ENCODE data around the gene COL4A4. TPM values are rescaled to one million over a fixed set of nuclear protein-coding genes. Genes with fewer than 3 reads are reported as not detected.

COL4A4 gene
- total and polyA plus RNA-seq, 2 of the 13 experiments (the other 11 are each of a cell fraction or from before 2014, with no cell fraction given): not detected

DNA sequence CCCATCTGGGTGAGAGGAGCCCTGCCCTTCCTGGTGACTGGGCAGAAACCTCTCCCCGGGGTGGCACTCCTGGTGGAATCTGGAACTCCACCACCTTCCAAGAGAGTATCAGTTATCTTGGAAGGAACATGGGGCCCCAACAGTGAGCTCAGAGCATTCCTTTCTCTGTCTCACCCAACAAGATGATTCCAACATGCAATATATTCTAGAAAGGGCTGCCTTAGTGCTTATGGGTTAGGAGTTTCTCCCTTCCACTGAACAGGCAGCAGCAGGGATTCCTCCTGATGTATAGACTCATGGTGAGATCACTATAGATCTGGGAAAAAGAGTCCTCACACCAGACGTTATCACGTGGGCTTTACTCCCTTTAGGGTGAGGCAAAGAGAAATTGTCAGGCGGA is 147.1 kb downstream of the COL4A4 start:
- 10% methylated on average over 4 of the region's 4 CpGs for WGBS (ENCODE audit: low lambda C conversion rate)
- H3K36me3 ChIP-seq (replicated peaks in 1 of 2; ENCODE audit: control insufficient read depth in 1 of 2, insufficient read depth in 2 of 2, low read length in 2 of 2): no peaks in the 10 kb centered on the region
- no peak overlapping the region for H3K4me3 ChIP-seq (replicated peaks in 1 of 3; ENCODE audit: insufficient read depth in 1 of 3, low read depth in 2 of 3, low read length in 3 of 3)
- H3K9ac ChIP-seq (ENCODE audit: insufficient read depth, low read depth, low read length): no peak overlapping the region
- intact Hi-C loops (cut with micrococcal nuclease; ENCODE audit: unreplicated experiment) (no loop called here), in situ Hi-C loops (cut with HindIII; ENCODE audit: extremely low pct_ligation_motif_present, low pct_unique_long_range_greater_than_20kb) (no loop called here)
- ATAC-seq (no peak), FAIRE-seq (no peak), DNase-seq (ENCODE audit: low spot score) (no peak)
- POLR2A ChIA-PET: no interaction called here
- no peak overlapping the region for H2AFZ ChIP-seq (ENCODE audit: low read length)
- H3K27me3 ChIP-seq (ENCODE audit: control insufficient read depth in 1 of 2, insufficient read depth in 2 of 2, low read length in 2 of 2): peaks cover 1 to 4% of the 10 kb centered on the region in 2 experiments; a peak in 2 of 5 replicates
- CTCF ChIA-PET (ENCODE audit: low intra/inter-chr PET ratio, low total read pairs): no interaction called here
- no peak overlapping the region for H3K4me2 ChIP-seq (ENCODE audit: low read depth, low read length)
- no peak overlapping the region for H3K27ac ChIP-seq (ENCODE audit: extremely low read length, insufficient read depth, low read length)
- BruUV-seq (replicated peaks): no TSS peak
- H4K20me1 ChIP-seq (ENCODE audit: insufficient read depth, low read length): no peaks in the 10 kb centered on the region
- H3K4me1 ChIP-seq (ENCODE audit: insufficient read depth, low read length): no peaks in the 10 kb centered on the region
- H3K9me3 ChIP-seq (ENCODE audit: low read length): no peaks in the 10 kb centered on the region
- no peaks in the 10 kb centered on the region for H3K79me2 ChIP-seq (ENCODE audit: insufficient read depth, low read length)
- TF ChIP-seq PRMT3 (CRISPR knock-in tag; IDR thresholded peaks at IDR 0.05; ENCODE audit: borderline replicate concordance, low read depth) (no peak), FOXA1 (IDR thresholded peaks at IDR 0.05) (no peak), FOXA1 (CRISPR knock-in tag; IDR thresholded peaks at IDR 0.05) (no peak), FOXP1 (IDR thresholded peaks at IDR 0.05) (no peak), FOXP1 (CRISPR knock-in tag; IDR thresholded peaks at IDR 0.05) (no peak), SAP130 (CRISPR knock-in tag; IDR thresholded peaks at IDR 0.05; ENCODE audit: low read depth) (no peak), GATA4 (IDR thresholded peaks at IDR 0.05; ENCODE audit: borderline replicate concordance, low read depth) (no peak), PLRG1 (conservative IDR thresholded peaks at IDR 0.05) (no peak), TSC22D2 (CRISPR knock-in tag; IDR thresholded peaks at IDR 0.05; ENCODE audit: borderline replicate concordance) (no peak), ZMYM4 (CRISPR knock-in tag; IDR thresholded peaks at IDR 0.05) (no peak), MXD4 (CRISPR knock-in tag; IDR thresholded peaks at IDR 0.05) (no peak), ZSCAN25 (CRISPR knock-in tag; IDR thresholded peaks at IDR 0.05) (no peak)
- TF ChIP-seq, protein P1, sequence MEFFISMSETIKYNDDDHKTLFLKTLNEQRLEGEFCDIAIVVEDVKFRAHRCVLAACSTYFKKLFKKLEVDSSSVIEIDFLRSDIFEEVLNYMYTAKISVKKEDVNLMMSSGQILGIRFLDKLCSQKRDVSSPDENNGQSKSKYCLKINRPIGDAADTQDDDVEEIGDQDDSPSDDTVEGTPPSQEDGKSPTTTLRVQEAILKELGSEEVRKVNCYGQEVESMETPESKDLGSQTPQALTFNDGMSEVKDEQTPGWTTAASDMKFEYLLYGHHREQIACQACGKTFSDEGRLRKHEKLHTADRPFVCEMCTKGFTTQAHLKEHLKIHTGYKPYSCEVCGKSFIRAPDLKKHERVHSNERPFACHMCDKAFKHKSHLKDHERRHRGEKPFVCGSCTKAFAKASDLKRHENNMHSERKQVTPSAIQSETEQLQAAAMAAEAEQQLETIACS (CRISPR knock-in tag; IDR thresholded peaks at IDR 0.05): no peak
- TF ChIP-seq, protein P2, sequence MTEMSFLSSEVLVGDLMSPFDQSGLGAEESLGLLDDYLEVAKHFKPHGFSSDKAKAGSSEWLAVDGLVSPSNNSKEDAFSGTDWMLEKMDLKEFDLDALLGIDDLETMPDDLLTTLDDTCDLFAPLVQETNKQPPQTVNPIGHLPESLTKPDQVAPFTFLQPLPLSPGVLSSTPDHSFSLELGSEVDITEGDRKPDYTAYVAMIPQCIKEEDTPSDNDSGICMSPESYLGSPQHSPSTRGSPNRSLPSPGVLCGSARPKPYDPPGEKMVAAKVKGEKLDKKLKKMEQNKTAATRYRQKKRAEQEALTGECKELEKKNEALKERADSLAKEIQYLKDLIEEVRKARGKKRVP (CRISPR knock-in tag; IDR thresholded peaks at IDR 0.05): no peak
- TF ChIP-seq, protein P3, sequence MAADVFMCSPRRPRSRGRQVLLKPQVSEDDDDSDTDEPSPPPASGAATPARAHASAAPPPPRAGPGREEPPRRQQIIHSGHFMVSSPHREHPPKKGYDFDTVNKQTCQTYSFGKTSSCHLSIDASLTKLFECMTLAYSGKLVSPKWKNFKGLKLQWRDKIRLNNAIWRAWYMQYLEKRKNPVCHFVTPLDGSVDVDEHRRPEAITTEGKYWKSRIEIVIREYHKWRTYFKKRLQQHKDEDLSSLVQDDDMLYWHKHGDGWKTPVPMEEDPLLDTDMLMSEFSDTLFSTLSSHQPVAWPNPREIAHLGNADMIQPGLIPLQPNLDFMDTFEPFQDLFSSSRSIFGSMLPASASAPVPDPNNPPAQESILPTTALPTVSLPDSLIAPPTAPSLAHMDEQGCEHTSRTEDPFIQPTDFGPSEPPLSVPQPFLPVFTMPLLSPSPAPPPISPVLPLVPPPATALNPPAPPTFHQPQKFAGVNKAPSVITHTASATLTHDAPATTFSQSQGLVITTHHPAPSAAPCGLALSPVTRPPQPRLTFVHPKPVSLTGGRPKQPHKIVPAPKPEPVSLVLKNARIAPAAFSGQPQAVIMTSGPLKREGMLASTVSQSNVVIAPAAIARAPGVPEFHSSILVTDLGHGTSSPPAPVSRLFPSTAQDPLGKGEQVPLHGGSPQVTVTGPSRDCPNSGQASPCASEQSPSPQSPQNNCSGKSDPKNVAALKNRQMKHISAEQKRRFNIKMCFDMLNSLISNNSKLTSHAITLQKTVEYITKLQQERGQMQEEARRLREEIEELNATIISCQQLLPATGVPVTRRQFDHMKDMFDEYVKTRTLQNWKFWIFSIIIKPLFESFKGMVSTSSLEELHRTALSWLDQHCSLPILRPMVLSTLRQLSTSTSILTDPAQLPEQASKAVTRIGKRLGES (CRISPR knock-in tag; IDR thresholded peaks at IDR 0.05; ENCODE audit: borderline replicate concordance): no peak

All from HepG2 (cell line).